ENCODE results near the gene MARS1. TPM values are rescaled to one million over a fixed set of nuclear protein-coding genes. Genes with fewer than 3 reads are reported as not detected.
A peak's percentile ranks its signal among the peaks of the same experiment; 100 is the strongest.

The MARS1 gene
- total and polyA plus RNA-seq, 7 donors: 41.2 to 97.4 (median 83.6) TPM

DNA sequence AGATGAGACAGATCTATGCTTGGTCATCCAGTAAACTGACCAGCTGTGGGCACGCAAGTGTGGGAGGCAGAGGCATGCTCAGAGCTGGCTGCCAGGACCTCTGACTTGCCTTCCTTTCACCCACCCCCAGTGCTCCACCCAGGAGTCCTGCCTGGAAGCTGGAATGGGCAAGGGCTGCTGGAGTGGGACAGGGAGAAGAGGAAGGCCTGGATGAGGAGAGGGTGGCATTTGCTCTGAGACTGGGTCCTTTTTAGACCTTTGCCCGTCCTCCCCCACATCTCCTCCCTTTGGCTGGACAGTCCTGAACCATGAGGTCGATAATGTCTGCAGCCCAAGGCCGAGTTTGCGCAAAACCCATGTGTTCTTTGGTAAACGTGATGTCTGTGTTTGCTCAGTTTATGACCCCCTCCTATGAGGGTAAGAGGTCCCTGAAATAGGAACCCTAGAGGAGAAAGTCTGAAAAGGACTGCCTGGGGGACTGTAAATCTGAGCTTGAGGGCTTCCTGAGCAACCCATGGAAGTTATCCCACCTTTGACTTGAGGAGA is 36.6 kb upstream of the MARS1 start:
- no peak overlapping the region for H3K27ac ChIP-seq
- no peaks in the 10 kb centered on the region for H3K36me3 ChIP-seq (ENCODE audit: insufficient read depth in 1 of 2, low read depth in 1 of 2)
- DNase-seq (no peak), ATAC-seq (no peak)
- peaks cover 34% of the 10 kb centered on the region for H3K4me1 ChIP-seq
- TF ChIP-seq, protein P1, sequence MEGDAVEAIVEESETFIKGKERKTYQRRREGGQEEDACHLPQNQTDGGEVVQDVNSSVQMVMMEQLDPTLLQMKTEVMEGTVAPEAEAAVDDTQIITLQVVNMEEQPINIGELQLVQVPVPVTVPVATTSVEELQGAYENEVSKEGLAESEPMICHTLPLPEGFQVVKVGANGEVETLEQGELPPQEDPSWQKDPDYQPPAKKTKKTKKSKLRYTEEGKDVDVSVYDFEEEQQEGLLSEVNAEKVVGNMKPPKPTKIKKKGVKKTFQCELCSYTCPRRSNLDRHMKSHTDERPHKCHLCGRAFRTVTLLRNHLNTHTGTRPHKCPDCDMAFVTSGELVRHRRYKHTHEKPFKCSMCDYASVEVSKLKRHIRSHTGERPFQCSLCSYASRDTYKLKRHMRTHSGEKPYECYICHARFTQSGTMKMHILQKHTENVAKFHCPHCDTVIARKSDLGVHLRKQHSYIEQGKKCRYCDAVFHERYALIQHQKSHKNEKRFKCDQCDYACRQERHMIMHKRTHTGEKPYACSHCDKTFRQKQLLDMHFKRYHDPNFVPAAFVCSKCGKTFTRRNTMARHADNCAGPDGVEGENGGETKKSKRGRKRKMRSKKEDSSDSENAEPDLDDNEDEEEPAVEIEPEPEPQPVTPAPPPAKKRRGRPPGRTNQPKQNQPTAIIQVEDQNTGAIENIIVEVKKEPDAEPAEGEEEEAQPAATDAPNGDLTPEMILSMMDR (IDR thresholded peaks at IDR 0.05): no peak
- no peak overlapping the region for H3K4me3 ChIP-seq
- no peaks in the 10 kb centered on the region for H3K27me3 ChIP-seq (ENCODE audit: insufficient read depth in 3 of 3, low read length in 2 of 3)
- H3K9me3 ChIP-seq: no peaks in the 10 kb centered on the region
- 77 to 85% (median 78%) methylated on average over 6 of the region's 6 CpGs for WGBS, 3 donors
- intact Hi-C loops (cut with DNase I): loop anchor here in 1 of 2 donors (5.0 kb wide), 1 partner anchor 149 kb away; no protein-coding TSS in a partner anchor

DNA sequence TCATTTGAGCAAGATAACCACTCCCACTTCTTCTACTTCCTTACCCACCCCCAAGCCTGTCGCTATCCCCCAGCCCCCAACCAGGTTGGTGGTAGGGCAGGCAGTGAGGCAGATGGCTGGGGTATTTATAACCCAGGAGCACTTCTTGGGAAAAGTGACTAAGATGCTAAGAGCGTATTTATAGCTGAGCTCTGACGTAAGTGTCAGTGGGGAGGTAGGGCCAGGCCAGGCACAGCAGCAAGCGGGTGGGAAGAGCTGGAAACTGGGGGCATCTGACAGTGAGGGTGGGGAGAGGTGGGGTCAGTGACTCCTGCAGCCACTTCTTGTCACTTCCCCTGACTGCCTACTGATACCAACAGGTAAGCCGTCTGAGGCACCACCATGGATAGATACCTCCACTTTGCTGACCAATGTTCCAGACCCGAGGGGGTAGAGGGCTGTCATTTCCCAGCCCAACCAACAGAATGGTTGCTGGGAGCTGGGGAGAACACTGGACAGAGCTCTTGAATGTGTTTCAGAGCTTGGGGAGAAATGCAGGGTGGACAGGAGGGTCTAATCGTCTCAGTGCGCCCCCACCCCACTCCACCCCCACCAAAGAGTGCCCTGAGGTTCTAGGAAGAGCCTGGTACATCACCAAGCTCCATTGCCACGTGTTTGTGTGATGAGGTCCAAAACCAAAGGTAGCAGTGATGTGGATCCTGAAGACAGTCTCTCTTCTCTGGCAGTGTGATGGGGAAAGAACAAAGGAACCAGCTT is 35.5 kb upstream of the MARS1 start:
- Histone ChIP-seq H3K9me3 (no peaks in the 10 kb centered on the region), H3K4me1 (peaks cover 35% of the 10 kb centered on the region), H3K27ac (peak overlapping the region; percentile 87), H3K27me3 (ENCODE audit: insufficient read depth in 3 of 3, low read length in 2 of 3) (no peaks in the 10 kb centered on the region), H3K4me3 (peak overlapping the region; percentile 39), H3K36me3 (ENCODE audit: insufficient read depth in 1 of 2, low read depth in 1 of 2) (no peaks in the 10 kb centered on the region)
- WGBS, 3 donors: 7 to 13% (median 9%) methylated on average over 9 of the region's 9 CpGs
- peak; percentile 79 to 88 (median 83) for ATAC-seq
- intact Hi-C loops (cut with DNase I): loop anchor here (2.0 to 5.0 kb wide), 2 partner anchors 146 to 150 kb away; no protein-coding TSS in a partner anchor
- TF ChIP-seq, protein P1 (IDR thresholded peaks at IDR 0.05): no peak
- DNase-seq: peak; percentile 38 to 64

DNA sequence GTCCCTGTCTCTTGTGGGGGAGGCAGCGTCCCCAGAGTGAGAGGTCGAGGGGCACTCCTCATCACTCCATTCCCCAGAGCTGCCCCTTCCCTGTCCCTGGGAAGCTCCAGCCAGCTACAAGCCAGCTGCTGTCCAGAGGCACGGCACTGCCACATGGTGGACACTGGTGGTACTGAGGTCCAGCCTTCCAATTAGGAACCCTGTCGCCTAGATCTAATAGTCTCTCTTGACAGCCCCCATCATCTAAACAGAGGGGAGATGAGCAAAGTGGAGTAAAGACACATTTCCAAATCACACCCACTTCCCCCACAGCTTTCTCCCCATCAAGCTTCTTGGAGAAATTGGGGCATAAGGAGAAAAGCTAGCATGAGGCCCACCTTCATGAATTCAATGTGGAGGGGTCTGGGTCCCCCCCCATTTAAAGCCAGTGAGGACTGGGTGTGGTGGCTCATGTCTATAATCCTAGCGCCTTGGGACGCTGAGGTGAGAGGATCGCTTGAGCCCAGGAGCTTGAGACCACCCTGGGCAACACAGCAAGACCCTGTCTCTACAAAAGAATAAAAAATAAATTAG is 34.8 kb upstream of the MARS1 start:
- peak; percentile 80 to 90 for DNase-seq
- H3K27ac ChIP-seq: peak overlapping the region; percentile 87
- peak overlapping the region; percentile 39 for H3K4me3 ChIP-seq
- intact Hi-C loops (cut with DNase I): loop anchor here (2.0 to 5.0 kb wide), 2 partner anchors 146 to 151 kb away; no protein-coding TSS in a partner anchor
- no peaks in the 10 kb centered on the region for H3K9me3 ChIP-seq
- H3K27me3 ChIP-seq (ENCODE audit: insufficient read depth in 3 of 3, low read length in 2 of 3): no peaks in the 10 kb centered on the region
- H3K4me1 ChIP-seq: peaks cover 35% of the 10 kb centered on the region
- WGBS, 3 donors: 18 to 24% (median 22%) methylated on average over 7 of the region's 7 CpGs
- peak; percentile 71 to 87 (median 81) for ATAC-seq
- TF ChIP-seq, protein P1 (IDR thresholded peaks at IDR 0.05): peak; percentile 90
- no peaks in the 10 kb centered on the region for H3K36me3 ChIP-seq (ENCODE audit: insufficient read depth in 1 of 2, low read depth in 1 of 2)

DNA sequence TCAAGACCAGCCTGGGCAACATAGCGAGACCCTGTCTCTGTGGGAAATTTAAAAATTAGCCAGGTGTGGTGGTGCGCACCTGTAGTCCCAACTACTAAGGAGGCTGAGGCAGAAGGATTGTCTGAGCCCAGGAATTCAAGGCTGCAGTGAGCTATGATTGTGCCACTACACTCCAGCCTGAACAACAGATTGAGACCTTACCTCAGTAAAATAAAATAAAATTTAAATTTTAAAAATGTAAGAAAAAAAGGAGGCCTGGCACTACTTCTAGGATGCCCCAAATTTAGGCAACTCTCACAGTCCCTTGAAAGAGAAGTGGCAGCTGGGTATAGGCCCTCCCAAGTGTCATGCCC is 33.7 kb upstream of the MARS1 start:
- DNase-seq: no peak
- TF ChIP-seq, protein P1 (IDR thresholded peaks at IDR 0.05): no peak
- H3K27ac ChIP-seq: peak overlapping the region; percentile 65
- no peaks in the 10 kb centered on the region for H3K36me3 ChIP-seq (ENCODE audit: insufficient read depth in 1 of 2, low read depth in 1 of 2)
- no peaks in the 10 kb centered on the region for H3K9me3 ChIP-seq
- H3K4me3 ChIP-seq: no peak overlapping the region
- 96 to 100% (median 99%) methylated on average over 2 of the region's 2 CpGs for WGBS, 3 donors
- intact Hi-C loops (cut with DNase I): loop anchor here in 1 of 2 donors (5.0 kb wide), 1 partner anchor 152 kb away; no protein-coding TSS in a partner anchor
- H3K4me1 ChIP-seq: peaks cover 35% of the 10 kb centered on the region
- ATAC-seq: no peak
- no peaks in the 10 kb centered on the region for H3K27me3 ChIP-seq (ENCODE audit: insufficient read depth in 3 of 3, low read length in 2 of 3)

Measured in psoas muscle (tissue), 8 donors.